NCI-H146 (cell line): ENCODE measurements around the gene TAGLN.

ENCODE experiments used
- DNase-seq: peaks from one replicate; lab custom pipeline; 2025; lab: John Stamatoyannopoulos, UW

The TAGLN gene

DNA sequence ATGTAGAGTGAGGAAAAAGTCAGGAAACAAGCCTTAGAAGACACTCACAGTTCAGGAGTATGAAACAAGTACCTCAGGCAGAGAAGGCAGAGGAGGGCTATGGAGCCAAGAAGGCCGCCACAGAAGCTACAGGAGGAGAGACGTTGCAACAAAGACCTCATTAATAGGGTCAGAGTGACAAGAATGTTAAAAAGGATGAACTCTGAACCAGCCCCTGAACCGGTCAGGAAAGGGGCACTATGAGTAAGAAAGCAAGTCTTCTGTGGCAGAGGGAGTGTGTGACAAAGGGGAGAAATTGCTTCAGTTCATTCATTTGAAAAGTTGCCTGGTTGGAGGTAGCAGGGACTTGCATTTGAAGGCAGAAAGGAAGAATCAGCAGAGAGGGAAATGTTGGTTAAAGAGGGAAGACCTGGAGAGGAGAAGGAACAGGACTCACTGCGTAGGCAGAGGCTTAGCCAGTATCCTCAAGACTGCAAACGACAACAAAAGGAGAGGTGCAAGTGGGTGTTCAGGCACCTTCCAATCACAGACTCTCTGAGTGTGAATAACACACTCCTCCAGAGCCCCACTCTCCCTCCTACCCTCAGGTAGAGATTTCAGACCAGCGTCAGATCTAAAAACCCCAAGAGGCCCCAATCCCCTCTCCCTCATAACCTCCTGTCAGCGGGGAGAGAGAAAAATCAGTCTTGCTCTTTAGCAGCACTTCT lies 15.4 kb downstream of the TAGLN start:
- DNase-seq: no peak

DNA sequence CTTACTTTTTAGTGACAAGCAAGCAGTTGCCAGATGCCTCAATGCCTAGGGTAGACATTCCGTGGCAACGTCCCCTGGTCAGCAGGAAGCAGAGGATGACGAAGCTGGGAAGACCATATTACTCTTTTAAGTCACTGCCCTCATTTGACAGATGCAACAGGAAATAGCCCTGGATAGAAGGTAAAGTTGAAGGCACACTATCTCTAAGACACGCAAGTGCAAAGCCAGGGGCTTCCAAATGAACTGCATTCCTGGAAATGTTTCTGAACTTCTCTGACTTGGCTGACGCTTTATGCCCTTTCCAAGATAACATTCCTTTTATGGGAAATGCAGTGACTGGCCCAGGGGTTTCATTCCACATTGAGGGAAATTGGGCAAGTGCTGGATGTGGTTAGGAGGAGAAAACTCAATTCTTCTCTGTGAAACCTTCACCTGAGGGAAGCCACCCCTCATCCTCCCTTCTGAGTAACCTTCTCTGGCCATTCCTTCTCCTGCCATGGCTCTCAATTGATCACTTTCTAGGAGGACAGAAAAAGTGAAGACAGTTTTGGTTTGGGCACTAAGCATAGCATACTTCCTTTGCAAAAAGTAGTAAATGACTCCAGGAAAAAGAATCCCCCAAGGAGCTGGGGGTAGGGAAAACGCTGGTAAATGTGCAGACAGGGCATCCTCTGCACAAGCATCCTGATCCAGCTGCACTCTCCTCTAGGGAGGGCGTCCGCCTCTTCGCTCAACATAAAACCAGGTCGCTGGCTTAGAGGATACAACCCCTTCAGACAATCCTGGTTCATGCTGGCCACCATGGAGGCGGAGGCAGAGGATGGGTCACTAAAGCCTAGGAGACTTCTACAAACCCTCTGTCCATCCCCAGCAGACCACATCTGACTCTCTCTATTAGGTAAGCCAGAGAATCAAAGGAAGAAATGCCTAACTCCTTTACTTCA lies 18.2 kb downstream of the TAGLN start:
- no peak for DNase-seq

DNA sequence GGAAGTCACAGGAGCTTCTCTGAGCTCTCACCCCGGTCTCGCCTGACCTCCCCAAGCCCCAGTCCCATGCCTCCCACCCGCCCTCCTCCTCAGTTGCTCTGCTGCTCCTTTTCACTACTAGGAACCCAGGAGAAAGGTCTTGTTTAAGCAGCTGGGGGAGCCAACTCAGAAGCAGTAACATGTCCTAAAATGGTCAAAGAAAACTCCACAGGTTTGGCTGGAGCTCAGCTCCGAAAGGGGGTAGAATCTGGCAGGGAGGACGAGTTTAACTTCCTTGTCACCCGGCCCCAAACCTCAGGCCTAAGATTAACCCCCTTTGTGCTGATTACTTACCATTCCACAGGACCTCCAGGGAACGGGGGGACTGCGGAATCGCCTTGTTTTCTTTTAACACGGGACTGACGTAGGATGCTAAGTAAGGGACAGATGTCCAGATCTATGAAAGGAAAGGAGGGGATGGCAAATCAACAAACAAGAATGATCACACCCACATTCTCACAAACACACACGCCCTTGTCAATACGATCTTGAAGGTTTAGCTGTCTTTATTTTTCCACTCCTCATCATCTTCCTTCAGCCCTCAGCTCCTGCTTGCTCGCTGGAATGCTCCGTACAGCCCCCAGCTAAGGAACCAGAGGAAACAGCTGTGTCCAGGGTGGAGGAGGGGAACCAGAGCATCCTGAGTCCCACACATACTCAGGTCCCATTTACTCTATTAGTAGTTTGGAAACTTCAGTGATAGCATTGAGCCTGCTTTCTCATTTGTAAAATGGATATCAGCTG lies 19.2 kb downstream of the TAGLN start:
- DNase-seq: no peak

GRCh38 chr11:117219001-117219400 lies 19.8 kb downstream of the TAGLN start:
- no peak for DNase-seq

GRCh38 chr11:117219455-117219854 lies 20.3 kb downstream of the TAGLN start:
- no peak for DNase-seq

DNA sequence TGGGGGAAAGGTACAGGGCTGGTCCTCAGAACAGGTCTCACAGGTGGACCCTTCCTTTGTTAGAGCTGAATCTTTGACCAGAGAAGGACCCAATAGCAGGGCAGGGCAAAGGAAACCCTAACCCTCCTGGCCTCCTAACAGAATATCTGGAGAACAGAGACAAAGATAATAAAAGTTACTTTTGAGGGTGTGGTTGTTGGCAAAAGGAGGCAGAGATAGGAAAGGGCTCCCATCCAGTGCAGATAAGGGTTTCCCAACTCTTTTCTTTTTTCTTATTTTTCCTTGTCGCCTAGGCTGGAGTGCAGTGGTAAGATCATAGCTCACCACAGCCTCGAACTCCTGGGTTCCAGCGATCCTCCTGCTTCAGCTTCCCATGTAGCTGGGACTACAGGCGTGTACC lies 20.8 kb downstream of the TAGLN start:
- DNase-seq: no peak

- DNase-seq: no peak
Measured at GRCh38 chr11:117220568-117220967, 21.4 kb downstream of the TAGLN start.

DNA sequence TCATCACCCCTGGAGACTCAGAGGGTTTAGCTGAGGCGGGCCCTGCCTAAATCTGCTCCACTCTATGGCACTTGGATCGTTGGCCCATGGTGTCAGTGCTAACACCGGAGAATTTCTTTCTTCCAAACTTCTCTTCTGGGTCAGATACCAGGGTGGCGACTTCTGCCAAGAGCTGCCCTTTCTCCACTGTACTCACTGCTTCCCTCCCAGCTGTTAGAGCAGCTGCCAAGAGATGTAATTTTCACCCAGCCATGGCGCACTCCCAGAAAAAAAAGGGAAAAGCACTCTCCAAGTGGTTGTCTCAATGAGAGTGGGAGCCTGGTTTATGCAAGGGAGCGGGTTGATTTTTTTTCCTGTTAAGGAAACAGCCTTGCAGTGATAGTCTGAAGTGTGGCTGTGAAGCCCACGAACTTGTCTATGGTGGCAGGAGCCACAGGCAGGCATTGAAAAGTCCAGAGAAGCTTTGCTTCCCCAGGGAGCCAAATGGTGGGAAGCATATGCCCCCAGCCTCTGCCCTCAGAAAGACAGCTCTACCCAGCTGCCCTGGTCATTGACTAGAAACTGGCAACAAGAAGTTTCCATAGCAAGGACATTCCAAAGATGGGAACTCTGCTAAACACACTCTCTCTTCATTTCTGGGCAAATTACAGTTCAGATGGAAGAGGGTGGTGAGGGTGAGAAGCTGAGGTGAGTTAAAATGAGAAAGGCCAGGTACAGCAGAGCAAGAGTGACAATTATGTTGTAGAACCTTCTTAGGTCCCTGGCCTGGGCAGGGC lies 22.0 kb downstream of the TAGLN start:
- DNase-seq: no peak

DNA sequence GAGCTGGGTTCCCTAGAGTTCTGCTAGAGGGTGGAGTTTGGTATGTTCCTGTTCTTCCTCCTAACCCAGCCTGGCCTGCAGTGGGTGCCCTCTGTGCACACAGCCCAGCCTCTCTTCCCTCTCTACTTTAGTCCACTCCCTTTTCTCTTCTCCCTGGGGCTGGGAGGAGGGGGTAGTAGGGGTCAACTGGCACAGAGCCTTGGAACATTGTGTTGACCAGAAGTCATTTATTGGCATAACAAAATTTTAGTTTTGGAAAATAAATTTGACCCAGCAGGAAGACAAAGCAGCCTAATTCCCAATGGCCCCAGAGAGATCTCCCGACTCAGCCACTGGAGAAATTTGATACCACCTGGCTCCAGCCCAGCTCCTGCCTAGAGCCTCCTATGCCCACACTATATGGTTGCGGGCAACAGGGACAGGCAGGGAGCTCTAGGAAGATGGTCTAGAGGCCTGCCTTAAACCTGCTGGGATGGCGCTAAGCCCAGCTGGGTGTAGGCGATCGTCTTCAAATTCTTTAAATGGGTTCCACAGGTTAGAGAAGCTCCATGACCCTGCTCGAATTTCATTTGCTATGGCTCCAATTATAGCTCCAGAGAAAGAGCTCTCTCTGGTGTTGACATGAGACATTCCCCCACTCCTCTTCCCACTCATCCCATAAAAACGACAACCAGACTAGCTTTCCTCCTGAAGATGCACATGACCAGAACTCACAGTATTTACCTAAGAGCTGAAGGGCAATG lies 22.8 kb downstream of the TAGLN start:
- DNase-seq: no peak

DNA sequence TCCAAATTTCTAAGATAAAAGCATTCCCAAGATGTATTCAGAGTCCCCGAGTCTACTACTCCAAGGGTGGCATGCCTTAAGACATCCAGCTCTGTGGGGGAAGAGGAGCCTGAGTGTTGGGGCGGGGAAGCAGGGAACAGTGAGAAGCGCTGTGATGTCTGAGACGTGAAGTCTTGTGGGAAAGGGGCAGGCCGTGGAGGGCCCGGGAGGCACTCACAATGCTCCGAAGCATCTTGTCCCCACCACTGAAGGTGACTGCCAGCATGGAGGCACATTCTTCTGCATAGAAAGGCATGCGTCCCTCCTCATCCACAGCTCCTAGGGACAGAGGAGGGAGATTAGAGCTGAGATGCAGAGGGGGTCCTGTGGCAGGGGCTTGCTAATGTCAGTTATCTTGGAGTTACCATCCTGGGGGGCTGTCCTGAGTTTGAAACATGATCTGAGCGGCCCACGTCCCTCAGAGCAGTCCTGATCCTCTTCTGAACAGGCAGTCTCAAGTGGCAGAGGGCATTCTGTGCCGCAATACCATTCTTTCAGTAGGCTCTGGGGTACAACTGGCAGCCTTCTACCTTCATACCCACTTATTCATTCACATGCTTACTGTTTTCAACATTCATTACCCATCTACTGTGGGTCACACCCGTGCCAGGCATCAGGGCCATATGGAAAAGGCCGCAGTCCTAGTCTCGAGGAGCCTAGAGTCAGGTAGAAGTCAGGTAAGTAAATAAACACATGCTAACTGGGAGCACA lies 24.0 kb downstream of the TAGLN start:
- no peak for DNase-seq

DNA sequence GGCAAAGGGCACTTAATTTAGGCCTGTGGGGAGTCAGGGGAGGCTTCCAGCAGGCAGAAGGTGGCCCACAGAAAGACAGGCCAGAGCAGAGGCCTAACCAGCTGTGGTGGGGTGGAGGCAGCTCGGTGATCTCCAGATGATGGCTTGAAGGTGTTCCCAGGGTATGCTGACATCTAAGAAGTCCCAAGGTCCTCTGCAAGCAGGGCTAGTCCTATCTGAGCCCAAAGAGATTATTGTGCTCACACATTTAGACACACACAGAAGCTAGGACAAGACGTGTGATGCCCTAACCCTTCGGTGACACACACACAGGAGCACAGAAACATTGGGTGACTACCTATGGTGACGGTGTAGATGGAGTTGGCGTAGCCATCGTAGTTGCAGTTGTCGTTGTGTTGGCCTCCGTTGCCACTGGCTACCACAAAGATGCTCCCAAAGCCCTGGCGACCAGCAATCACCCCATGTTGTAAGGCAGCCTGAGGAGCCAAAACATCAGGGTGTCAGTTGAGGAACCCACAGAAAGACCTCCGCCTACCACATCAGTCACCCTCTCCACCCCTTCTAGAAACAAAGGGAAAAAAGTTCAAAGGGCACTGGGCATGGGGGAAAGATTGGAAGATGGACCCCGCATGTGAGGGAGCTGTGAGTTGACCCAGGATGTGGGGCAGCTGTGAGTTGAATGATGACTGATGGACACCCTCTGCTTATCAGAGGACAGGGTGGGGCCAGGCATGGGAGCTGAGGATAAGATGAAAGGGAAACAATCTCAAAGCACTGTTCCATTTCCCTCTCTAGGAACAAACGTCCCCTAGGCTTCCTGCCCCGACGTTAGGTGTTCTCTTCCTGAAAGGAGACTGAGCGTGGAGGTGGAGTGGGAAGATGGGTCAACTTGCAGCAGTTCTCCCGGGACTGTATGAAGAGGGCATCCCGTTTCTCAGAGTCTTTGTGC lies 24.8 kb downstream of the TAGLN start:
- DNase-seq: no peak

DNA sequence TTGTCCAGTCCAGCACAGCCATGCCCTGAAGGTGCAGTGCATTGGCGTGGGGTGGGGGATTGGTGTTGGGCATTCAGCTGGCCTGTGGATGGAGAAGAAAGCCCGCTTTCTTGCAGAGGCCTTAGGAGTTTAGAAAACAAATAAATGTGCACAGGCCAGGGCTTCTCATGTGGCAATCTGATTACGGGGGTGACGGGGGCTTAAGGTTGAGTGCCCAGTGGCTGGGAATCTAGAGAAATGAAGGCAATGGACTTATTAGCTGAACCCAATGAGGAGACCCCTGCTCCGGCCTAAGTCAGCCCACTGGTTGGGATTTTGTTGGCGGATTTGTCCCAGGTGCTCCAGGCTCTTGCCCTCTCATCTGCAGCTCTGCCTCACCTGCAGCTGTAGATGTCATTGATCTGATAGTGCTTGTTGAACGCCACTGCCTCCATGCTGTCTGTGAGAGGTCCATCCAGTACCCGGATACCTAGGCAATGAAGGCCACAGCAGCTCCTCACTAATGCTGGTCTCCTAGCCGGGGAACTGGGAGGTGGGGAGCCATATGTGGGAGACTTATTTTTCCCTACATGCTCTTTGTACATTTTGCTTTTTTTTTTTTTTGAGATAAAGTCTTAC lies 26.5 kb downstream of the TAGLN start:
- no peak for DNase-seq

DNA sequence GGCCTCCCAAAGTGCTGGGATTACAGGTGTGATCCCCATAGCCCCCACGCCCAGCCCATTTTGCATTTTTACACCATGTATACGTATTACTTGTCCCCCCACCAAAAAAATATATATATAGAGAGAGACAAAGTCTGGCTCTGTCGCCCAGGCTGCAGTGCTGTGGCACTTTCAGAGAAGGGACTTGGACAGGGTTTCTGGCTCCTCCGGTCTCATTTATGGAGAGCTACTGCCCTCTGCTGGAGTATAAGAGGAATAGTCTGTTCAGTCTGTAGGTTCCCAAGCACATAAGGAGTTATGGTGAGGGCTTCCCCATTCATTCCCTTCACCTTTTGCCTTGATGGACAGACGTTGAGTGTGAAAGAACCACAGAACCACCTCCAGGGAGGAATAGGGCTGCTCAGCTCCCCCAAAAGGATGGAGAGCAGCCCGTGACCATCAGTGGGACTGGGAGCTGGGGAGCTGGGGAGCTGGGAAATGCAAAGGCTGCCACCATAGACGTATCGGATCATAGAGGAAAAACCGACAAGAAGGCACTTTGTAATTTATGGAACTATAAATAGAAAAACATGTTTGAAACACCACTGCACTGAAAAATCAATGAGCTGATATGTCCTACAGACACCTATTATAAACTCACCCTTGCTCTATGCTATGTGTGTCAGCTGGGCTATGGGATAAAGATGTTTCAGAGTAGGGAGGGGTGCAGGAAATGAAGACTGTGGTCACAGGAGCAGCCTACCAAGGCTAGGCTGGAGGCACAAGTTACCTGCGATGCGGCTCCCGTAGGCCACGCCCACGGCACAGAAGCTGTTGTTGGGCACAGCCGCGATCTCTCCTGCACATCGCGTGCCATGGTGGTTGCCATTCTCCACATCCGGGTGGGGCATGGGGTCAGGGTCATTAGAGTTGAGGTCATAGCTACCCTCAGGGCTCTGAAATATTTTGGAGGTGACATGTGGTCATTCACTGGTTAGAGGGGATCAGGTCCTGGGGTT lies 27.5 kb downstream of the TAGLN start:
- peak; percentile 72 for DNase-seq

DNA sequence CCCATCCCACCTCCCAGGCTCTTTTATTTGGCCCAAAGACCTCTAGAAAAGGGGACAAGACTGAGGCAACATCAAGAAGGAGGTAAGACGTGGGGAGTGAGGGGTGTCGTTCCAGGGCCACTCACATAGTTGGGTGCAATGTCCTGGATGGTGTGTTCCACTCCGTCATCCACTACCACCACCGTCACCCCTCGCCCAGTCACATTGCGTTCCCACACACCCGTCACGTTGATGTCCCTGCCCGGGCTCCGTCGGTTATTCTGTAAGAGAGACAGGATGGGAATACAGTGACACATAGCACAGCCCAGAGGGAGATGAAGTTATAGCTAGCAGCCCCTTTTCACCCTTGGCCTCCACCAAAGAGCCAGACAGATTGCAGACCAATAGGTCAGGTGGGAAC lies 28.9 kb downstream of the TAGLN start:
- no peak for DNase-seq

DNA sequence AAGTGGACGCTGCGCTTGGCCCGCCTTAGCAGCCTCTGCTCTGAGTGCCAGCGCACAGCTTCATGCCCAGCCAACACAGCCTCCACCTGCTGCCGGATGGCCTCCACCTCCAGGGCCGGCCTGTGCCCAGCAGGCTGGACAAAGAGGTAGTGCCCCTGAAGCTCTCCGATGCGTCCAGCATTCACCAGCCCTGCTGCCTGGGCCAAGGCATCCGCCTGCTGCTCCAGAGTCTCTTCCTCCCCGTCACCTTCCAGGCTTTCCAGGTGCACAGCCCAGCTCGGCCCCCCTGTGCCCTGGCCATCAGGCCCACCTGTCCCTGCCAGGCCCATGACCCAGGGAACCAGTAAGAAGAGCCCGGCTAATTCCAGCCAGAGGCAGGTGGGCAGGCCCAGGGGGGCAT lies 30.2 kb downstream of the TAGLN start:
- no peak for DNase-seq

- no peak for DNase-seq
Measured at GRCh38 chr11:117229931-117230285, 30.7 kb downstream of the TAGLN start.

- DNase-seq: no peak
Measured at GRCh38 chr11:117230286-117230961, 31.3 kb downstream of the TAGLN start.
